ENCODE data around the gene FAM83F. TPM values are rescaled to one million over a fixed set of nuclear protein-coding genes. Genes with fewer than 3 reads are reported as not detected.

The FAM83F gene
- total RNA-seq, 3 donors from 2014 or later: 15.8 to 48.0 (median 35.0) TPM

GRCh38 chr22:40037320-40037719 is 42.6 kb downstream of the FAM83F start:
- H3K36me3 ChIP-seq (ENCODE audit: low read depth): no peaks in the 10 kb centered on the region
- TF ChIP-seq, protein P1, sequence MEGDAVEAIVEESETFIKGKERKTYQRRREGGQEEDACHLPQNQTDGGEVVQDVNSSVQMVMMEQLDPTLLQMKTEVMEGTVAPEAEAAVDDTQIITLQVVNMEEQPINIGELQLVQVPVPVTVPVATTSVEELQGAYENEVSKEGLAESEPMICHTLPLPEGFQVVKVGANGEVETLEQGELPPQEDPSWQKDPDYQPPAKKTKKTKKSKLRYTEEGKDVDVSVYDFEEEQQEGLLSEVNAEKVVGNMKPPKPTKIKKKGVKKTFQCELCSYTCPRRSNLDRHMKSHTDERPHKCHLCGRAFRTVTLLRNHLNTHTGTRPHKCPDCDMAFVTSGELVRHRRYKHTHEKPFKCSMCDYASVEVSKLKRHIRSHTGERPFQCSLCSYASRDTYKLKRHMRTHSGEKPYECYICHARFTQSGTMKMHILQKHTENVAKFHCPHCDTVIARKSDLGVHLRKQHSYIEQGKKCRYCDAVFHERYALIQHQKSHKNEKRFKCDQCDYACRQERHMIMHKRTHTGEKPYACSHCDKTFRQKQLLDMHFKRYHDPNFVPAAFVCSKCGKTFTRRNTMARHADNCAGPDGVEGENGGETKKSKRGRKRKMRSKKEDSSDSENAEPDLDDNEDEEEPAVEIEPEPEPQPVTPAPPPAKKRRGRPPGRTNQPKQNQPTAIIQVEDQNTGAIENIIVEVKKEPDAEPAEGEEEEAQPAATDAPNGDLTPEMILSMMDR (IDR thresholded peaks at IDR 0.05): no peak
- intact Hi-C loops (cut with DNase I, micrococcal nuclease): no loop called here
- ATAC-seq (no peak), DNase-seq (no peak)
- peaks cover 3% of the 10 kb centered on the region for H3K4me1 ChIP-seq (ENCODE audit: low read depth)
- no peak overlapping the region for H3K4me3 ChIP-seq
- no peaks in the 10 kb centered on the region for H3K9me3 ChIP-seq

DNA sequence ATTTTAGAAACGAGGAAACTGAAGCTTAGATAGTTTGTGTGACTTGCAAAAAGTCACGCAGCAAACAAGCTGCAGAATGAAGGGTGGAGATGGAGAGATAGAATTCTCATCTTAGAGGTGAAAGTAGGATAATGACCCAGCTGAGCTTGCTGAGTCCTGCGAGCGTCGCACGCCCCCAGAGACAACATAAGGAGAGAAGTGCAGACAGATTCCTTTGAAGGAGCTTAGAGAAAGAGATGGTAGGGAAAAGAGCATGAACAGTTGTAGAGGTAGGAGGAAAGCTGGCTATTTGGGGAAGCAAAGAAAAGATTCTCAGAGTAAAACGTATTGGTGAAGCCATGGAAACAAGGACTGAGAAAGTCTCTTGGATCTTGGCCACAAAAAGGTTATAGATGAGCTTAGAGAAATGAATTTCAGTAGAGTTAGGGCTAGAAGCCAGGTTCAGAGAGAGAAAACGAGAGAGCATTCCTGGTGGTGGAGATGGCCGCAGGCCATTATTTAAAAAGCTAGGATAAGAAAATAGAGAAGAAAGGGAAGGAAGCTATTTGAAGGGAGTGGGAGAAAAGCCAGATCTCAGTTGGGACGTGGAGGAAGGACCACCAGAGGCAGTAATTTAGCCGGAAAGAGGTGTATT is 44.8 kb downstream of the FAM83F start:
- Histone ChIP-seq H3K4me3 (no peak overlapping the region), H3K4me1 (ENCODE audit: low read depth) (peaks cover 10% of the 10 kb centered on the region), H3K36me3 (ENCODE audit: low read depth) (no peaks in the 10 kb centered on the region), H3K9me3 (no peaks in the 10 kb centered on the region)
- ATAC-seq (no peak), DNase-seq (no peak)
- TF ChIP-seq, protein P1 (IDR thresholded peaks at IDR 0.05): no peak
- intact Hi-C loops (cut with DNase I, micrococcal nuclease): loop anchor here in 1 of 2 donors (10.0 kb wide), 1 partner anchor 305 kb away; the partner anchor contains the start of gene ADSL

DNA sequence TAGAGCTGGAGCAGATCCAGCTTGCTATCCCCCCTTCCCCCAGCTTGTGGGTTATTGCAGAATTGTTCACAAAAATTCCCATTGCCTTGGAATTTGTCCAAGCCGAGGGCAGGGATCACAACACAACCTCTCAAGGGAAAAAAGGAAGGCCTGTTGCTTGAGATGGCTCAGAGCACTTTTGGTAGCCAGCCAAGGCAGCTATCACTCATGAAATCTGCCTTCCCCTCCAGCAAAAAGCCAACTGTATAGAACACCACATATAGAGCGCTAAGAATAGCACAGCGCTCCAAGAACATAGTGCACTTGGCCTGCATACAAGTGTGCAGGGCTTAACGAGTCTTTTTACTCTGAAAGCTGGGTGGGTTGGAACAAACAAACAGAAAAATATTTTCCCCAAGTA is 46.2 kb downstream of the FAM83F start:
- intact Hi-C loops (cut with DNase I, micrococcal nuclease): loop anchor here in 1 of 2 donors (10.0 kb wide), 1 partner anchor 304 kb away; the partner anchor contains the start of gene ADSL
- H3K9me3 ChIP-seq: no peaks in the 10 kb centered on the region
- H3K36me3 ChIP-seq (ENCODE audit: low read depth): no peaks in the 10 kb centered on the region
- H3K4me1 ChIP-seq (ENCODE audit: low read depth): peaks cover 14% of the 10 kb centered on the region
- no peak for ATAC-seq
- peak in 1 of 3 donors; percentile 40 for DNase-seq
- TF ChIP-seq, protein P1 (IDR thresholded peaks at IDR 0.05): no peak
- no peak overlapping the region for H3K4me3 ChIP-seq

DNA sequence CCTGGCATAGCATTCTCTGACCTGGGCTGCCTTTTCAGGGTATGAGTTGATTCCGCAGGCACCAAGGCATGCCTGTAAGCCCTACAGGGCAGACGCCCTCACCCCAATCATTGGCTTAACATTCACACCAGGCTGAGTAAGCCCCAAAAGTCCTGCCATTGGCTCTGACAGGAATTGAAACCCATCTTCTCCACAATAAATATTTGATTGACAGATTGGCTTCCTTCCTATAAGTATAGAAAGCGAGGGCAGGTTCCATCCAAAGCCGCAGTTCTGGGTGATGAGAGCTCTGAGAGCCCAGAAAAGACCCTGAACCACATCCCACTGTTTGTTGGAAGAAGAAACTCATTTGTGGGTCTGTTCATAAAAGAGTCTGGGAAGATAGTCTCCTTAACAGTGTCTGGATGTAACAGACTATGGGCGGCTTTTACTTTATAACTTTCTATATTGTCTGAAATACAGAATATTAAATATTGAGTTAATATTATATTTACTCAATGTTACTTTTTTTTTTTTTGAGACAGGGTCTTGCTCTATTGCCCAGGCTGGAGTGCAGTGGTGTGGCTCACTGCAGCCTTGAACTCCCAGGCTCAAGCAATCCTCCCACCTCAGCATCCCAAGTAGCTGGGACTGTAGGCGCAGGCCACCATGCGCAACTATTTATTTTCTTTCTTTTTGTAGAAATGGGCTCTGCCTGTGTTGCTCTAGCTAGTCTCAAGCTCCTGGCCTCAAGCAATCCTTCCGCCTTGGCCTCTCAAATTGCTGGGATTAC is 46.8 kb downstream of the FAM83F start:
- Histone ChIP-seq H3K4me1 (ENCODE audit: low read depth) (peaks cover 16% of the 10 kb centered on the region), H3K4me3 (no peak overlapping the region), H3K9me3 (no peaks in the 10 kb centered on the region), H3K36me3 (ENCODE audit: low read depth) (no peaks in the 10 kb centered on the region)
- DNase-seq (no peak), ATAC-seq (no peak)
- intact Hi-C loops (cut with DNase I, micrococcal nuclease): loop anchor here in 1 of 2 donors (10.0 kb wide), 1 partner anchor 303 kb away; the partner anchor contains the start of gene ADSL
- TF ChIP-seq, protein P1 (IDR thresholded peaks at IDR 0.05): no peak

DNA sequence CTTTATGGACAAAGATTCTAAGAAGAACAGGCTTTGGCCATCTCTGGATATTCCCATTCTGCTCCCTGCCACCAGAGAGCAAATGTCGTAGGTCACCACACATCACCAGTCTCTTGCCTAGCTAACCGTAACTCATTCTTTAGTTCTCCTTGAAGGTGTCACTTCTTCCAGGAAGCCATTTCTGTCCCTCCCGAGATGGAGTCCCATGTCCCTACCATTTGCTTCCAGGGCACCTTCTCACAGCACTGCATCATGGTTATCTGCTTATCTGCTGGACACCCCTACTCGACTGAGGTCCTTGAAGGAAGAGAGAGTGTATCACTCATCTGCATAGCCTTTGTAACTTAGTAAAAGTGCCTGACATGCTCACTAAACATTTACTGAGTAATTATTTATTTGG is 47.6 kb downstream of the FAM83F start:
- no peak overlapping the region for H3K4me3 ChIP-seq
- H3K9me3 ChIP-seq: no peaks in the 10 kb centered on the region
- DNase-seq: no peak
- intact Hi-C loops (cut with DNase I, micrococcal nuclease): loop anchor here in 1 of 2 donors (10.0 kb wide), 1 partner anchor 302 kb away; the partner anchor contains the start of gene ADSL
- H3K4me1 ChIP-seq (ENCODE audit: low read depth): peaks cover 16% of the 10 kb centered on the region
- no peaks in the 10 kb centered on the region for H3K36me3 ChIP-seq (ENCODE audit: low read depth)
- TF ChIP-seq, protein P1 (IDR thresholded peaks at IDR 0.05): no peak
- no peak for ATAC-seq

Measured in mucosa of descending colon (tissue), 3 donors.